ENCODE measurements around the gene CHRNB2. TPM values are rescaled to one million over a fixed set of nuclear protein-coding genes. Genes with fewer than 3 reads are reported as not detected.

CHRNB2 gene
- total RNA-seq, 1 donor from 2014 or later, result 44.9 TPM

DNA sequence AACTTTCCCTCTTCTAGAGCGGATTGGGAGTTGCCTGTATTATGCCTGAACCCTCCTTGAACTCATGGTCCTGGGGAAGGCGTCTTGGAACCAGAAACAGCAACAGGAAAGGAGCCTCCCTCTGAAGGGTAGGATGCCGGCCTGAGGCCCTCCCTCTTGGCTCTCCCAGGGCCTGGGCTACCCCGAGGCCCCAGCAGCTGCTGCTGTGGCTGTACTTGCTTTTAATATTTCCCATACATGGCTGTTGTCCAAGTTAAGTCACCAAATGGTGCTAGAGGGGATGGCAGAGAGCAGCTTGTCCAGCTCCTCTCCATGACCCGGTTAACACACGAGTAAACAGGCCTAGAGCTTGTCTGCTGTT, 10.5 kb downstream of the CHRNB2 start:
- DNase-seq, result no peak
- no peak overlapping the region for H3K4me3 Mint-ChIP-seq (ENCODE audit: unreplicated experiment)
- peaks cover 19% of the 10 kb centered on the region for H3K9me3 Mint-ChIP-seq (ENCODE audit: unreplicated experiment)
- peaks cover 5% of the 10 kb centered on the region for H3K36me3 Mint-ChIP-seq (ENCODE audit: unreplicated experiment)
- peaks cover 14% of the 10 kb centered on the region for H3K27me3 Mint-ChIP-seq (ENCODE audit: unreplicated experiment)
- no peak overlapping the region for H3K27ac Mint-ChIP-seq (ENCODE audit: unreplicated experiment)
- peaks cover 34% of the 10 kb centered on the region for H3K4me1 Mint-ChIP-seq (ENCODE audit: low read depth, unreplicated experiment)
- no peak for TF ChIP-seq CTCF (IDR thresholded peaks at IDR 0.05; ENCODE audit: partially characterized antibody, unreplicated experiment)

DNA sequence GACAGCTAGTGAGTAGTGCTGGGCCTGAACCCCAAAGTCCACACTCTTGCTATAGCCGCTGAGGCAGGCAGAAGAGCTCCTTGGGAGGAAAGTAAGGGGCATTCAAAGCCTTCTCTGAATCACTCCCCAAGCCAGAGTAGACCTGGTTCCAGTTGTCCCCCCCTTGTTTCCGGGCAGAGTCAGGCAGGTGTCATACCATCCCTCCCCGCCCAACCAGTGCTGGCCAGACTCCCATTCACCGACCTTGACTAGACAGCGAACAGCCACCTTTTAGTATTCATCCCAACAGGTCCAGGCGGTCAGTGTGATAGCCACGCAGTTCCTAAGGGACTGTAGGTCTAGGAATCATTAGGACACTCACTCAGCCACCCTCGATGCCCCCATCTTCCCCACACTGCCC, 11.8 kb downstream of the CHRNB2 start:
- Mint-ChIP-seq H3K27ac (ENCODE audit: unreplicated experiment) (no peak overlapping the region), H3K36me3 (ENCODE audit: unreplicated experiment) (peaks cover 5% of the 10 kb centered on the region), H3K4me3 (ENCODE audit: unreplicated experiment) (no peak overlapping the region)

GRCh38 chr1:154581766-154582165, 14.2 kb downstream of the CHRNB2 start:
- H3K4me3 Mint-ChIP-seq (ENCODE audit: unreplicated experiment), result no peak overlapping the region
- H3K9me3 Mint-ChIP-seq (ENCODE audit: unreplicated experiment), result peaks cover 22% of the 10 kb centered on the region
- peaks cover 22% of the 10 kb centered on the region for H3K4me1 Mint-ChIP-seq (ENCODE audit: low read depth, unreplicated experiment)
- no peak for DNase-seq
- H3K36me3 Mint-ChIP-seq (ENCODE audit: unreplicated experiment), result peaks cover 14% of the 10 kb centered on the region
- TF ChIP-seq CTCF (IDR thresholded peaks at IDR 0.05; ENCODE audit: partially characterized antibody, unreplicated experiment), result no peak
- H3K27ac Mint-ChIP-seq (ENCODE audit: unreplicated experiment), result no peak overlapping the region
- peaks cover 12% of the 10 kb centered on the region for H3K27me3 Mint-ChIP-seq (ENCODE audit: unreplicated experiment)

More for the DNA sequence above, 11.8 kb downstream of the CHRNB2 start:
- no peak for TF ChIP-seq CTCF (IDR thresholded peaks at IDR 0.05; ENCODE audit: partially characterized antibody, unreplicated experiment)
- peaks cover 13% of the 10 kb centered on the region for H3K27me3 Mint-ChIP-seq (ENCODE audit: unreplicated experiment)
- DNase-seq, result no peak
- peaks cover 29% of the 10 kb centered on the region for H3K4me1 Mint-ChIP-seq (ENCODE audit: low read depth, unreplicated experiment)
- peaks cover 16% of the 10 kb centered on the region for H3K9me3 Mint-ChIP-seq (ENCODE audit: unreplicated experiment)

GRCh38 chr1:154582885-154583284, 15.3 kb downstream of the CHRNB2 start:
- H3K27ac Mint-ChIP-seq (ENCODE audit: unreplicated experiment), result no peak overlapping the region
- H3K4me1 Mint-ChIP-seq (ENCODE audit: low read depth, unreplicated experiment), result peaks cover 18% of the 10 kb centered on the region
- peaks cover 12% of the 10 kb centered on the region for H3K27me3 Mint-ChIP-seq (ENCODE audit: unreplicated experiment)
- no peak overlapping the region for H3K4me3 Mint-ChIP-seq (ENCODE audit: unreplicated experiment)
- peaks cover 23% of the 10 kb centered on the region for H3K9me3 Mint-ChIP-seq (ENCODE audit: unreplicated experiment)
- H3K36me3 Mint-ChIP-seq (ENCODE audit: unreplicated experiment), result peaks cover 14% of the 10 kb centered on the region
- DNase-seq, result no peak
- TF ChIP-seq CTCF (IDR thresholded peaks at IDR 0.05; ENCODE audit: partially characterized antibody, unreplicated experiment), result no peak

DNA sequence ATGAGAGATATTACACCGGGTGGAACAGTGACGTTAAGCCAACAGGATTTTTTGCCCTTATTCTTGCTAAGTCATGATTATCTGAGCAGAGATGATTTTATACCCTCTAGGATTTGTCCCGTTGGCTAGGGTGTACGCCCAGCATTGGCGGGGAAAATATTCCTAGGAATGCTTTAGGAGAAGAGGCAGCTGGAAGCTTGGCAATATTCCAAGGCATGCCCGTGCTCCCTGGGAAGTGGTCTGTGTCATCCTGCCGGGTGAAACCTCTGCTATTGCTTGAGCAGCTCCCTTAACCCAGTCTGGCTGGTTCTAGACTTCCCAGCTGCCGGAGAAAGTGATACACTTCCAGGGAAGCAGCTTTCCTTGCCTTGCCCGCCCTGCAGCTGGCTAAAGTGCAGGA, 16.2 kb downstream of the CHRNB2 start:
- H3K4me1 Mint-ChIP-seq (ENCODE audit: low read depth, unreplicated experiment), result peaks cover 16% of the 10 kb centered on the region

More for the DNA sequence above, 16.2 kb downstream of the CHRNB2 start:
- Mint-ChIP-seq H3K4me3 (ENCODE audit: unreplicated experiment) (no peak overlapping the region), H3K27ac (ENCODE audit: unreplicated experiment) (no peak overlapping the region), H3K36me3 (ENCODE audit: unreplicated experiment) (peaks cover 12% of the 10 kb centered on the region), H3K9me3 (ENCODE audit: unreplicated experiment) (peaks cover 21% of the 10 kb centered on the region), H3K27me3 (ENCODE audit: unreplicated experiment) (peaks cover 10% of the 10 kb centered on the region)
- no peak for TF ChIP-seq CTCF (IDR thresholded peaks at IDR 0.05; ENCODE audit: partially characterized antibody, unreplicated experiment)
- no peak for DNase-seq
